ENCODE results near the gene MEF2A.
A peak's percentile ranks its signal among the peaks of the same experiment; 100 is the strongest.
"Not testable (repeated sequence)": the region's sequence is repeated elsewhere in the genome, so short reads cannot be mapped to it uniquely, and the experiment has no call there.

Gene MEF2A
- 30.8 to 37.2 (median 34.5) reads per million in 3 donors for total RNA-seq

GRCh38 chr15:99565299-99566156 lies at the start of gene MEF2A:
MEF2A (plus strand) TSS chr15:99565984; CDS start chr15:99633120, 67,136 bp downstream.
- Histone ChIP-seq H3K36me3 (ENCODE audit: control insufficient read depth, insufficient read depth, low read length) (no peaks in the 10 kb centered on the region), H3K27me3 (replicated peaks; ENCODE audit: control insufficient read depth, insufficient read depth, low read length, poor library complexity, severe bottlenecking) (no peaks in the 10 kb centered on the region), H3K9me3 (ENCODE audit: control insufficient read depth, low read length) (no peaks in the 10 kb centered on the region), H3K4me1 (ENCODE audit: control insufficient read depth, insufficient read depth, low read length, poor library complexity, severe bottlenecking) (peaks cover 4% of the 10 kb centered on the region), H3K27ac (ENCODE audit: insufficient read depth, low read length, poor library complexity, severe bottlenecking) (peak within 1 kb of the TSS; percentile 86), H3K4me3 (ENCODE audit: insufficient read depth, low read depth, low read length, poor library complexity, severe bottlenecking) (peak within 1 kb of the TSS; percentile 84)
- peak; percentile 81 to 87 (median 83) for DNase-seq

GRCh38 chr15:99518191-99518590 lies 47.6 kb upstream of the MEF2A start:
- H3K9me3 ChIP-seq (ENCODE audit: control insufficient read depth, low read length), result no peaks in the 10 kb centered on the region
- H3K27me3 ChIP-seq (replicated peaks; ENCODE audit: control insufficient read depth, insufficient read depth, low read length, poor library complexity, severe bottlenecking), result no peaks in the 10 kb centered on the region
- no peaks in the 10 kb centered on the region for H3K4me1 ChIP-seq (ENCODE audit: control insufficient read depth, insufficient read depth, low read length, poor library complexity, severe bottlenecking)
- H3K4me3 ChIP-seq (ENCODE audit: insufficient read depth, low read depth, low read length, poor library complexity, severe bottlenecking), result no peak overlapping the region
- H3K36me3 ChIP-seq (ENCODE audit: control insufficient read depth, insufficient read depth, low read length), result no peaks in the 10 kb centered on the region
- no peak overlapping the region for H3K27ac ChIP-seq (ENCODE audit: insufficient read depth, low read length, poor library complexity, severe bottlenecking)
- no peak for DNase-seq

GRCh38 chr15:99519366-99519765 lies 46.4 kb upstream of the MEF2A start:
- not testable (repeated sequence) for H3K27ac ChIP-seq (ENCODE audit: insufficient read depth, low read length, poor library complexity, severe bottlenecking); DNase-seq; H3K4me3 ChIP-seq (ENCODE audit: insufficient read depth, low read depth, low read length, poor library complexity, severe bottlenecking); H3K4me1 ChIP-seq (ENCODE audit: control insufficient read depth, insufficient read depth, low read length, poor library complexity, severe bottlenecking); H3K9me3 ChIP-seq (ENCODE audit: control insufficient read depth, low read length); H3K27me3 ChIP-seq (replicated peaks; ENCODE audit: control insufficient read depth, insufficient read depth, low read length, poor library complexity, severe bottlenecking); H3K36me3 ChIP-seq (ENCODE audit: control insufficient read depth, insufficient read depth, low read length)

- no peak for DNase-seq
- H3K27me3 ChIP-seq (replicated peaks; ENCODE audit: control insufficient read depth, insufficient read depth, low read length, poor library complexity, severe bottlenecking), result no peaks in the 10 kb centered on the region
- no peaks in the 10 kb centered on the region for H3K36me3 ChIP-seq (ENCODE audit: control insufficient read depth, insufficient read depth, low read length)
- no peak overlapping the region for H3K27ac ChIP-seq (ENCODE audit: insufficient read depth, low read length, poor library complexity, severe bottlenecking)
- no peaks in the 10 kb centered on the region for H3K9me3 ChIP-seq (ENCODE audit: control insufficient read depth, low read length)
- H3K4me3 ChIP-seq (ENCODE audit: insufficient read depth, low read depth, low read length, poor library complexity, severe bottlenecking), result no peak overlapping the region
- H3K4me1 ChIP-seq (ENCODE audit: control insufficient read depth, insufficient read depth, low read length, poor library complexity, severe bottlenecking), result no peaks in the 10 kb centered on the region
These were observed 43.5 kb upstream of the MEF2A start for GRCh38 chr15:99522288-99522687.

- no peaks in the 10 kb centered on the region for H3K36me3 ChIP-seq (ENCODE audit: control insufficient read depth, insufficient read depth, low read length)
- H3K4me3 ChIP-seq (ENCODE audit: insufficient read depth, low read depth, low read length, poor library complexity, severe bottlenecking), result no peak overlapping the region
- DNase-seq, result no peak
- H3K9me3 ChIP-seq (ENCODE audit: control insufficient read depth, low read length), result no peaks in the 10 kb centered on the region
- H3K27me3 ChIP-seq (replicated peaks; ENCODE audit: control insufficient read depth, insufficient read depth, low read length, poor library complexity, severe bottlenecking), result no peaks in the 10 kb centered on the region
- no peaks in the 10 kb centered on the region for H3K4me1 ChIP-seq (ENCODE audit: control insufficient read depth, insufficient read depth, low read length, poor library complexity, severe bottlenecking)
- no peak overlapping the region for H3K27ac ChIP-seq (ENCODE audit: insufficient read depth, low read length, poor library complexity, severe bottlenecking)
These were observed 39.6 kb upstream of the MEF2A start for GRCh38 chr15:99526176-99526575.

- Histone ChIP-seq H3K27me3 (replicated peaks; ENCODE audit: control insufficient read depth, insufficient read depth, low read length, poor library complexity, severe bottlenecking) (no peaks in the 10 kb centered on the region), H3K4me3 (ENCODE audit: insufficient read depth, low read depth, low read length, poor library complexity, severe bottlenecking) (no peak overlapping the region), H3K4me1 (ENCODE audit: control insufficient read depth, insufficient read depth, low read length, poor library complexity, severe bottlenecking) (no peaks in the 10 kb centered on the region), H3K9me3 (ENCODE audit: control insufficient read depth, low read length) (no peaks in the 10 kb centered on the region), H3K36me3 (ENCODE audit: control insufficient read depth, insufficient read depth, low read length) (no peaks in the 10 kb centered on the region), H3K27ac (ENCODE audit: insufficient read depth, low read length, poor library complexity, severe bottlenecking) (no peak overlapping the region)
- no peak for DNase-seq
These were observed 39.1 kb upstream of the MEF2A start for GRCh38 chr15:99526671-99527070.

GRCh38 chr15:99536422-99537040 lies 29.3 kb upstream of the MEF2A start:
- no peak for DNase-seq
- no peak overlapping the region for H3K27ac ChIP-seq (ENCODE audit: insufficient read depth, low read length, poor library complexity, severe bottlenecking)
- H3K9me3 ChIP-seq (ENCODE audit: control insufficient read depth, low read length), result no peaks in the 10 kb centered on the region
- no peaks in the 10 kb centered on the region for H3K4me1 ChIP-seq (ENCODE audit: control insufficient read depth, insufficient read depth, low read length, poor library complexity, severe bottlenecking)
- H3K27me3 ChIP-seq (replicated peaks; ENCODE audit: control insufficient read depth, insufficient read depth, low read length, poor library complexity, severe bottlenecking), result no peaks in the 10 kb centered on the region
- H3K36me3 ChIP-seq (ENCODE audit: control insufficient read depth, insufficient read depth, low read length), result no peaks in the 10 kb centered on the region
- no peak overlapping the region for H3K4me3 ChIP-seq (ENCODE audit: insufficient read depth, low read depth, low read length, poor library complexity, severe bottlenecking)

- Histone ChIP-seq H3K4me1 (ENCODE audit: control insufficient read depth, insufficient read depth, low read length, poor library complexity, severe bottlenecking) (no peaks in the 10 kb centered on the region), H3K27me3 (replicated peaks; ENCODE audit: control insufficient read depth, insufficient read depth, low read length, poor library complexity, severe bottlenecking) (no peaks in the 10 kb centered on the region), H3K36me3 (ENCODE audit: control insufficient read depth, insufficient read depth, low read length) (no peaks in the 10 kb centered on the region), H3K27ac (ENCODE audit: insufficient read depth, low read length, poor library complexity, severe bottlenecking) (no peak overlapping the region), H3K4me3 (ENCODE audit: insufficient read depth, low read depth, low read length, poor library complexity, severe bottlenecking) (no peak overlapping the region), H3K9me3 (ENCODE audit: control insufficient read depth, low read length) (no peaks in the 10 kb centered on the region)
- no peak for DNase-seq
These were observed 28.4 kb upstream of the MEF2A start for GRCh38 chr15:99537344-99537743.

- H3K27ac ChIP-seq (ENCODE audit: insufficient read depth, low read length, poor library complexity, severe bottlenecking), result no peak overlapping the region
- H3K4me3 ChIP-seq (ENCODE audit: insufficient read depth, low read depth, low read length, poor library complexity, severe bottlenecking), result no peak overlapping the region
- DNase-seq, result no peak
- H3K4me1 ChIP-seq (ENCODE audit: control insufficient read depth, insufficient read depth, low read length, poor library complexity, severe bottlenecking), result no peaks in the 10 kb centered on the region
- H3K36me3 ChIP-seq (ENCODE audit: control insufficient read depth, insufficient read depth, low read length), result no peaks in the 10 kb centered on the region
- no peaks in the 10 kb centered on the region for H3K27me3 ChIP-seq (replicated peaks; ENCODE audit: control insufficient read depth, insufficient read depth, low read length, poor library complexity, severe bottlenecking)
- no peaks in the 10 kb centered on the region for H3K9me3 ChIP-seq (ENCODE audit: control insufficient read depth, low read length)
These were observed 27.5 kb upstream of the MEF2A start for GRCh38 chr15:99538261-99538660.

- no peaks in the 10 kb centered on the region for H3K27me3 ChIP-seq (replicated peaks; ENCODE audit: control insufficient read depth, insufficient read depth, low read length, poor library complexity, severe bottlenecking)
- H3K9me3 ChIP-seq (ENCODE audit: control insufficient read depth, low read length), result no peaks in the 10 kb centered on the region
- H3K4me1 ChIP-seq (ENCODE audit: control insufficient read depth, insufficient read depth, low read length, poor library complexity, severe bottlenecking), result no peaks in the 10 kb centered on the region
- H3K27ac ChIP-seq (ENCODE audit: insufficient read depth, low read length, poor library complexity, severe bottlenecking), result no peak overlapping the region
- DNase-seq, result no peak
- no peak overlapping the region for H3K4me3 ChIP-seq (ENCODE audit: insufficient read depth, low read depth, low read length, poor library complexity, severe bottlenecking)
- no peaks in the 10 kb centered on the region for H3K36me3 ChIP-seq (ENCODE audit: control insufficient read depth, insufficient read depth, low read length)
These were observed 23.0 kb upstream of the MEF2A start for GRCh38 chr15:99542828-99543227.

Measured in effector memory CD4-positive, alpha-beta T cell (primary cell).